Measurements from ENCODE around the gene HIPK4. TPM values are rescaled to one million over a fixed set of nuclear protein-coding genes. Genes with fewer than 3 reads are reported as not detected.
"Not testable (repeated sequence)": the region's sequence is repeated elsewhere in the genome, so short reads cannot be mapped to it uniquely, and the experiment has no call there.

The HIPK4 gene, protein sequence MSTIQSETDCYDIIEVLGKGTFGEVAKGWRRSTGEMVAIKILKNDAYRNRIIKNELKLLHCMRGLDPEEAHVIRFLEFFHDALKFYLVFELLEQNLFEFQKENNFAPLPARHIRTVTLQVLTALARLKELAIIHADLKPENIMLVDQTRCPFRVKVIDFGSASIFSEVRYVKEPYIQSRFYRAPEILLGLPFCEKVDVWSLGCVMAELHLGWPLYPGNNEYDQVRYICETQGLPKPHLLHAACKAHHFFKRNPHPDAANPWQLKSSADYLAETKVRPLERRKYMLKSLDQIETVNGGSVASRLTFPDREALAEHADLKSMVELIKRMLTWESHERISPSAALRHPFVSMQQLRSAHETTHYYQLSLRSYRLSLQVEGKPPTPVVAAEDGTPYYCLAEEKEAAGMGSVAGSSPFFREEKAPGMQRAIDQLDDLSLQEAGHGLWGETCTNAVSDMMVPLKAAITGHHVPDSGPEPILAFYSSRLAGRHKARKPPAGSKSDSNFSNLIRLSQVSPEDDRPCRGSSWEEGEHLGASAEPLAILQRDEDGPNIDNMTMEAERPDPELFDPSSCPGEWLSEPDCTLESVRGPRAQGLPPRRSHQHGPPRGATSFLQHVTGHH
- not detected for total RNA-seq

DNA sequence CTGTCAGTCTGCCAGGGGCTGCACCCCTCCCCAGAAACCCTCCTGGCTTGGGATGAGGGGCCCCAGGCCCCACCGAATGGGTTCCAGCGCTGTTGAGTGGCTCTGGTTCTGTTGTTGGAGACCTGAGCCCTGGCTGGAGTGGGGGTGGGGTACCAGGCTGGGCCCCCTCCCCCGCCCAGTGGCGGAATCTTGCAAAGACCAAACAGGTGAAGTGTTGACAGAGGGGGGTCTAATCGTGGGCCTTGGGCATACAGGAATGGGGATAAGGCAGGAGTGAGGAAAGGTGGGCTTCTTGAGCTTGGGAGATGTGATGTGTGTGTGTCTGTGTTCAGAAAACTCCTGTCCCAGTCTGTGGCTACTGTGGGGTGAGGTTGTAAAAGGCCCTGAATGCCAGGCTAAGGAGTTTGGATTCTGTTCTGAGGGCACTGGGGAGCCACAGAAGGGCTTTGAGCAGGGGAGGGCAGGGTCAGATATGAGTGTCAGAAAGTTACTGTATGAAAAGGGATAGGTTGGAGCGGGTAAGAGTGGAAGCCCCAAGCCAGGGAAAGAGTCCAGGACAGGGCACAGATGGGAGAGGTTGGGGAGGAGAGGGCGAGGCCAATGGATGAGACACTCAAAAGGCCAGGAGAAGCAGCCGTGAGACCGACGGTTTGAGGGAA is at the start of gene HIPK4:
HIPK4 (minus strand) TSS at position 98 of the 659 bp plus-strand sequence. CDS start 279 bp downstream, outside the sequence.
- DNase-seq (ENCODE audit: low spot score): no peak
- ATAC-seq: no peak

DNA sequence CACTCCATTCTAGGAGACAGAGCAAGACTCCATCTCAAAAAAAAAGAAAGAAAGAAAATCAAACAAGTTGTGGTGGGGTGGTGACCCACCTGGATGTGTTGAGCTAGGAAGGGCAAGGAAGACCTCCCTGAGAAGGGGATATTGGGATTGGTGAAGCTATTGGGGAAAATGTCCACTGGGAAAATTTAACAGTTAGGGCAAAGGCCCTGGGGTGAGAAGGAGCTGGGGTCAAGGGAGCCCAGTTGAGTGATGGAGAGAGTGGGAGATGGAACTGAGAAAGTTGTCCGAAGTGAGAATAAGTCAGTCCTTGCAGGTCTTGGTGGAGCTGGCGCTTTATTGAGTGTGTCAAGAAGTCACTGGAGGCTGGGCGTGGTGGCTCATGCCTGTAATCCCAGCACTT is 48.3 kb upstream of the HIPK4 start:
- DNase-seq (ENCODE audit: low spot score) (no peak), ATAC-seq (no peak)

DNA sequence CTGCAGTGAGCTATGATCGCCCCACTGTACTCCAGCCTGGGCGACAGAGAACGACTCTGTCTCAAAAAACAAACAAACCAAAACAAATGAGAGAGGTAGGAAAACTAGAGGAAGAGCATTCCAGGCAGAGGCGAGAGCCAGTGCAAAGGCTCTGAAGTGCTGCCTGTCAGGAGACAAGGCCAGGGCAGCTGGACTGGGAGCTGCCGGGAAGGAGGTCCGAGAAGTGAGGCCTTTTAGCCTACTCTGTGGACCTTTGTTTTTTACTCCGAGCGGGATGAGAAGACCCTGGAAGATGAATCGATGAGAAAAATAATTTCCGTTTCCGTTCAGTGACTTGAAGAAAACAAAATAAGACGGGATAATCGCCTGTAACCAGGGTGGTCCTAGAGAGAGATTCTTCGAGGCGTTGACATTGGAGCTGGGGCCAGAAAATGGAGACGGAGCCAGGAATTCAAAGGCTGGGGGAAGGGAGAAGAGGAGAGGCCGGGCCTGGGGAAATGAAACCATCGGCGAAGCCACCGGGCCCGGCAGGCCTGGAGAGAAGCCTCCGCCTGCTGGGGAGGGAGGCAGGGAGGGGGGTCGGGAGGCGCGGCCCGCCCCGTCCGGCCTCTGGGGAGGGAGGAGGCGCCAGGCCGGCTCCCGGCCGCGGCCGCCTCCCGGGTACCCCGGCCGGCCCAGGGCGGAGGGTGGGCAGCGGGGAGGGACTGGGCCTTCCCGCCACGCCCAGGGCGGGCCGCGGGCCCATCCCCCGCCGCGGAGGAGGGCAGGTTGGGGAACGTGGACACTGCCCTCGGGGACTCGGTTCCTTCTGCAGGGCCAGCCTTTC is 43.6 kb upstream of the HIPK4 start:
- peak; percentile 97 for ATAC-seq
- DNase-seq (ENCODE audit: low spot score): peak; percentile 94

DNA sequence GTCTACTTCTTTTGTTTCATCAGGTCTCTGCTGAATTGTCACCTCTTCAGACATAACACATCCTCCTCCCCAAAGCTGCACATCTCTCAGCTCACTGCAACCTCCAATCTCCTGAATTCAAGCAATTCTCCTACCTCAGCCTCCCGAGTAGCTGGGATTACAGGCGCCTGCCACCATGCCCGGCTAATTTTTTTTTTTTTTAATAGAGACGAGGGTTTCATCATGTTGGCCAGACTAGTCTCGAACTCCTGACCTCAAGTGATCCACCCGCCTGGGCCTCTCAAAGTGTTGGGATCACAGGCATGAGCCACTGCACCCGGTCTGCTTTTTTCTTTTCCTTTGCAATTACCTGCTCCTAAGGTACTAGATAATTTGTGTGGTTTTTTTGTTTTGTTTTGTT is 42.8 kb upstream of the HIPK4 start:
- not testable (repeated sequence) for DNase-seq (ENCODE audit: low spot score); ATAC-seq

DNA sequence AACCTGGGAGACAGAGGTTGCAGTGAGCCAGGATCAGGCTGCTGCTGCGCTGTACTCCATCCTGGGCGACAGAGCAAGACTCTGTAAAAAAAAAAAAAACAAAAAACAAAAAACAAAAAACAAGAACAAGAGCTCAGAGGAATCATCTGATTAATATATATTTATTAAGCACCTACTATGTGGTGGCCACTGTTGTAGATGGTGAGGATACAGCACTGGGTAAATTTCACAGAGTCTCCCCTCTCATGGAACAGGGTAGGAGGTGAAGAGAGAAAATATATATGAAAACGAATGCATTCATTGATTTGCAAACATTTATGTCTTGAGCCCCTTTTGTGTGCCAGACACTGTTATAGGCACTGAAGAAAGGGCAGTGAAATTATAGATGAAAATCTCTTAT is 41.7 kb upstream of the HIPK4 start:
- ATAC-seq (no peak), DNase-seq (ENCODE audit: low spot score) (no peak)

DNA sequence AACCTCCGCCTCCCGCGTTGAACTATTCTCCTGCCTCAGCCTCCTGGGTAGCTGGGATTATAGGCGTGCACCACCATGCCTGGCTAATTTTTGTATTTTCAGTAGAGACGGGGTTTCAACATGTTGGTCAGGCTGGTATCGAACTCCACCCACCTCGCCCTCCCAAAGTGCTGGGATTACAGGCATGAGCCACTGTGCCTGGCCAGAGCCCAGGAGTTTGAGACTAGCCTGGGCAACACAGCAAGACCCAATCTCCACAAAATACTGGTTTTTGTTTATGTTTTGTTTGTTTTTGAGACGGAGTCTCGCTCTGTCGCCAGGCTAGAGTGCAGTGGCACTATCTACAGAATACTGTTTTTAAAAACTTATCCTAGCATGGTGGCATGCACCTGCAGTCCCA is 40.3 kb upstream of the HIPK4 start:
- ATAC-seq; DNase-seq (ENCODE audit: low spot score): not testable (repeated sequence)

DNA sequence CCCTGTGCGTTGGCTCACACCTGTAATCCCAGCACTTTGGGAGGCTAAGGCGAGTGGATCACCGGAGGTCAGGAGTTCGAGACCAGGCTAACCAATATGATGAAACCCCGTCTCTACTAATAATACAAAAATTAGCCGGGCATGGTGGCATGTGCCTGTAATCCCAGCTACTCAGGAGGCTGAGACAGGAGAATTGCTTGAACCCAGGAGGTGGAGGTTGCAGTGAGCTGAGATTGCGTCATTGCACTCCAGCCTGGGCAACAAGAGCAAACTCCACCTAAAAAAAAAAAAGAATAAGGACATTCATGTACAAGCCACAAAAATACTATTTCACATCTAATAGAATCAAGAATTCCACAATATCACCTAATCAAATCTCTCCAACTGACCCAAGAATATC is 38.2 kb upstream of the HIPK4 start:
- DNase-seq (ENCODE audit: low spot score); ATAC-seq: not testable (repeated sequence)

DNA sequence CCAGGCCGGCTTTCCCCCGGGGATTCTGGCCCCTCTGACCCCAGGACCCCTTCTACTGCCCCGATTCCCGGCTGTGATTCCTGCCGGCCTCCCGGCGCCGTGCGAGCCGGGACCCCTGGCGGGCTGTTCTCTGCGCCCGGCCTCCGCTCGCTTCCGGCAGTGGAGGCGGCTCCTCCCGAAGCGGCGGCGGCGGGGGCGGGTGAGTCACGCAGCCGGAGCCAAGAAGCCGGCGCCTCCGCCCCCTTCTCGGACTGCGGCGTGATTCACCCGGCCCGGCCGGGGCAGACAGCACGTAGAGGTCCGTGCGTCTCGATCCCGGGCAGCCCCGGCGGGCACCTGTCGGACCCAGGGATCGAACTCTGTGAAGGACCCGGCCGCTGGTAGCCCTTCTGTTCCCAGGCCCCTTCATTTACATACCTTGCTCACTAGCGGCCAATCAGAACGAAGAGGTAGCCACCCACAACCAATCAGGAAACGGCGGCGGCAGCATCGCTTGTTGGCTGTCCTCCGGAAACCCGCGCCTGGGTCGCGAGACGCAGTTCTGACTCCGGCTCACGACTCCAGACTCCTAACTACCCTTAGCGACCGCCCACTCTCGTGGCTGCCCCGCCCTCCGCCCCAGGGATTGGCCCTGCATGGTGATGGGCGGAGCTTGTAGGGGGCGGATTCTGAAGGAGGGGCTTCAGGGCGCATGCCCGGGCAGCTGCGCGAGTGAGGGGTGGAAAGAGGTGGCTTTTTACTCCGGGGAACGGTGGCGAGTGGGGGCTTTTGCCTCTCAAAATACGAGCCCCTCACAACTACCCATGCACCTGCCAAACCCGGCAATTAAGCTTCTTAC is 35.7 kb upstream of the HIPK4 start, which contains the start of gene SERTAD1:
SERTAD1 (minus strand) TSS at position 543 of the 838 bp plus-strand sequence. CDS start 2,446 bp downstream, outside the sequence.
- peak; percentile 100 for DNase-seq (ENCODE audit: low spot score)
- ATAC-seq: peak; percentile 85

DNA sequence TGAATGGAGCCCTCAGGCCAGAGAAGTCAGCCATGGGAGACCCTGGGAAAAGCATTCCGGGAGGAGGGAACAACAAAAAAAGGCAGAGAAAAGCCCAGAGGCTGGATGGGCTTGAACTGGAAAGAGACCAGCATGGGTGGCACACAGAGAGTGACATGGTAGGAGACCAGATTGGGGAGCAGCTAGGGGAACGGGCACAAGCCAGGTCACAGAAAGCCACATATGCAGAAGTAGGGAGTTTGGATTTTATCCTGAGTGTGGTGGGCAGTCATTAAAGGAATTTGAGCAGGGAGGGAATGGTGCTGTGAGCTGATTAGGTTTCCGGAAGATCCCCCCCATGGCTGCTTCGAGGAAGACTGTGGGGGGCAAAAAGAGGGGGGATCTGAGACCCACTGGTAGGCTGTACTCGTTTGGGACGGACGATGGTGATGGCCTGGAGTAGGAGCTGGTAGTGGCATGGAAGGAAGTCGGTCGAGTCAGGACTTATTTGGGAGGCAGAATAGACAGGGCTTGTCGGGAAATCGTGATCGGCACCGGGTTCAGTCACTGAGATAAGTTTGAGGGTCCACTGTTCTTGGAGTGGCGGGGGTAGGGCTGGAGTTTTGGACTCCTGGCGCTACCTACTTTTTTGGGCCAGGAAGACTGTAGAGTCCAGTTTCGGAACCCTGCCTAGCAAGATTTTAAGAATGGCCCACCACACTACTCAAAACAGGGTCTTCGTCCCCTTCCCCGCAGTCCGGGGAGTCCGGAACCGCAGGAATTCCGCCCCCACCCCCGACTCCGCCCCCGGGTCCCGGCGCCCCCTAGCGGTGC is 34.9 kb upstream of the HIPK4 start:
- ATAC-seq: peak; percentile 48
- DNase-seq (ENCODE audit: low spot score): no peak

DNA sequence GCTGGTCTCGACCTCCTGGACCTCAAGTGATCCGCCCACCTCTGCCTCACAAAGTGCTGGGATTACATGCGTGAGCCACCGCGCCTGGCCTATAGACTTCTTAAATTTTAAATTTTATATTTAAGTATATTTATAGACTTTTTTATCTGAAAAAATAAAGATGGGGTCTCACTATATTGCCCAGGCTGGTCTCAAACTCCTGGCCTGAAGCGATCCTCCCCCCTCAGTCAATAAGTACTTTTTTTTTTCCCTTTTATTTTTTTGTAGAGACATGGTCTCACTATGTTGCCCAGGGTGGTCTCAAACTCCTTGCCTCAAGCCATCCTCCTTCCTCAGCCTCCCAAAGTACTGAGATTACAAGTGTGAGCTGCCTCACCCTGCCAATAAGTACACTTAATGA is 34.0 kb upstream of the HIPK4 start:
- no peak for DNase-seq (ENCODE audit: low spot score)
- ATAC-seq: no peak

DNA sequence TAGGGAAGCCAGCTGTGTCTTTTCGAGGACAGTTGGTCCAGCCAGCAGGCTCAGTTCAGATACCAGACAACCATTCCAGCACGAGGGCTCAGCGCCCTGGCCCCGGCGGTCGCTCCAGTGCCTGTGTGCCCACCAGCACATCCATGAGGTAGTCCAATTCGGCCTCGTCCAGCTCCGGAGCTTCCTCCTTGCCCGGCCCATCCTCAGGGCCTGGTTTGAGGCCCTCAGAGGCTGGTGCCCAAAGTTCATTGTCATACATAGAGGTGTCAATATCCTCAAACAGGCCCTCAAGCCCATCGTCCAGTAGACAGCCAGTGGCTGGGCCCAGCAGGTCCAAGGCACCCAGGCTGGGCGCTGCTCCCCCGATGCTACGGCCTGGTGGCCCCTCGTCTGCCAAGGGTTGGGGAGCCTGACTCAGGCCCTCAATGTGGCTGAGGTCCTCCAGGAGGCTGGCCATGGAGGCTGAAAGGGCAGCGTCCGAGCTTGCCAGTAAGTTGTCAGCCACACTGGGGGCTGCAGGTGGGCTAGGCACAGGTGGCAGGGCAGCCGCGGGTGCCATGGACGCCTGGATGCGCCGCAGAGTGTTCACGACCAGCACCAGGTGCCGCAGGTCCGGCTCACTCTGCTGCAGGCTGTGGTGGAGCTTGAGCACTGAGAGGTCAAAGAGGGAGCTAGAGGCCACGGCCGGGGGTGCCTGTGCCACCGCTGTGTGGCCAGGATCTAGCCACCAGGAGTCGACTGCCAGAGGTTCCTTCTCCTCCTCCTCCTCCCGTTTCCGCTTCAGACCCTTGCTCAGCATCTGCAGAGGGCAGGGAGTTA is 33.0 kb upstream of the HIPK4 start:
- ATAC-seq: no peak

DNA sequence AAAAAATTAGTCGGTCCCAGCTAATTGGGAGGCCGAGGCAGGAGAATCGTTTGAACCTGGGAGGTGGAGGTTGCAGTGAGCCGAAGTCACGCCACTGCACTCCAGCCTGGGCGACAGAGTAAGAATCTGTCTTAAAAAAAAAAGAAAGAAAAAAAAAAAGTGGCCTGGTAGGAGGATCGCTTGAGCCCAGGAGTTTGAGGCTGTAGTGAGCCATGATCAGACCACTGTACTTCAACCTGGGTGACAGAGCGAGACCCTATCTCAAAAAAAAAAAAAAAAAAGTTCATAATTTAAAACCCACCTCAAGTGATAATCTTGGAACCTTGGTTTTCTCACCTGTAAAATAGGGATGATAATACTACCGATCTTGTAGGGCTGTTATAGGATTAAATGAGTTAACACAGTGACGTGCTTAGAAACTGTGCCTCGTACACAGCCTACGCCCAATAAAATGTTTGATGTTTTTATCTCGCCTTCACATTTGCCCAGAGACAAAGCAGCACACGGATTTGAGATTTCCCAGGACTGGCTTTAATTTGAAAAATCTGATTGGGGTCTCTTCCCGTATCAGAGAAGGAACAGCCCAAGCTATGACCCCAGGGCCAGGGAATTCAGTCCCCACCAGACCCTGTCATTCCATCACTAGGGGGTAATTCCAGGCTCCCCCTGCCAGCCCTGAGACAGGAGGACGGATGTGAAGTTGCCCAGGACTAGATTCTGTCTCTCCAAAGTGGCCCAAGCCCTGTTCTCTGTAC is 32.2 kb upstream of the HIPK4 start:
- DNase-seq (ENCODE audit: low spot score) (no peak), ATAC-seq (no peak)

More for the DNA sequence above, 33.0 kb upstream of the HIPK4 start:
- no peak for DNase-seq (ENCODE audit: low spot score)

DNA sequence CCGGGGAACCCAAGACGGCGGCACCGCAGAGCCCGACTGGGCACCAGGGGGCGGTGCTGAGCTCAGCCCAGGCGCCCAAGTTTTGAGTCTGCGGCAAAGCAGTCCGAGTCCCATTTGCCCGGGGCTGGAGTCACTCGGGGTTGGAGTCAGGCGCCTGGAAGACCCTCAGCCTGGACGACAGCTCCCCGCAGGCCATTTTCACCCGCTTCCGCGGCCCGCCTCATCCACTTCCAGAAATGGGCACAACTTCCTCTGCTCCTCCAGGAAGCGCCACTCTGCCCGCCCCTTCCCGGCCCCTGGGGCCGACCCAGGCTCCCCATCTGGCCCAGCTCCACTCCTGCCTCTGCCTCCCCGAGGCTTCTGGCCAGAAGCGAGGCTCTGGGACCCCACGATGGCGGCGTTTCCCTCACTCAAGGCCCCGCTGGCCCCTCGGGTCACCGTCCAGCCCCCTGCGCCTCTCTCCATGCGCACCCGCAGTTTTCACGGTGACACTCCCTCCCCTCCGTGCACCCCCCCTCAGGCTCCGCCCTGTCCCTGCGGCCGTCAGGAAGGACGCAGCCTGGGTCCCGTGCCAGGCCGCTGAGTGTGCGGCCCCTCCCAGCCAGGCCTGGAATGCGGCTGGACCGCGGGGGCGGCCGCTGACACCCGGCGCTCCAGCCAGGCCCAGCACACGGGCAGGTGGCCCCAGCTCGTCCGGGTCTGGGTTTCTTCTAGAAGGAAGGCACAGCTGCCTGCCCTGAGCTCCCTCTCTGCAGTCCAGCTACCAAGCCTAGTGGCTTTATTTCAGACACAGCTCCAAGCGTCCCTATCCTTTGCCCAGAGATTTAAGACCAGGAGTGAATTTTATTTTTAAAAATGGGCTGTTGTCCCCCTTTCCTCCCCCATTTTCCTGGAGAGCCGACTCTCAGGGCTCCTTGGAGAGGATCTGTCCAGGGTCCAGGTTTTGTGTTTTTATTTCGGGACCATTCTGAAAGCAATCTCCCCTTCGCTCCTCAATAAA is 31.1 kb upstream of the HIPK4 start:
- DNase-seq (ENCODE audit: low spot score) (peak; percentile 95), ATAC-seq (peak; percentile 81)

DNA sequence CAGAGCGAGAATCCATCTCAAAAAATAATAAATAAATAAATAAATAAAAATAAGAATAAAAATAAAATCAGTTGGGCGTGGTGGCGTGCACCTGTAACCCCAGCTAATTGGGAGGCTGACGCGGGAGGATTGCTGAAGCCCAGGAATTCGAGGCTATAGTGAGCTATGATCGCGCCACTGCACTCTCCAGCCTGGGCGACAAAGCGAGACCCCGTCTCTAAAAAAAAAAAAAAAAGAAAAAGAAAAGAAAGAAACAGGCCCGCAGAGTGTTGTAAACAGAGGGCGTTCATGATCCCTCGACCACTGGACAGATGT is 30.4 kb upstream of the HIPK4 start:
- ATAC-seq (no peak), DNase-seq (ENCODE audit: low spot score) (no peak)

DNA sequence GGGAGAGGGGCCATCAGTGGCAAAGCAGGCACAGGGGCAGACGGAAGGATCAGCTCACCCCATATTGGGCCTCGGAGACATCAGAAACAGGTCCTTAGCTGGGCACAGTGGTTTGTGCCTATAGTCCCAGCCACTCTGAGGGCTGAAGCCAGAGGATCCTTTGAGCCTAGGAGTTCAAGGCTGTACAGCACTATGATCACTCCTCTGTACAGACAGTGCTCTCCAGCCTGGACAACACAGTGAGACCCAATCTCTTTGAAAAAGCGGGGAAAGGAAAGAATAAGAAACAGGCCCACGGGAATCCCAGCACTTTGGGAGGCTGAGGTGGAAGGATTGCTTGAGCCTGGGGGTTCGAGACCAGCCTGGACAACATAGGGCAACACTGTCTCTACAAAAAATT is 29.8 kb upstream of the HIPK4 start:
- no peak for DNase-seq (ENCODE audit: low spot score)

DNA sequence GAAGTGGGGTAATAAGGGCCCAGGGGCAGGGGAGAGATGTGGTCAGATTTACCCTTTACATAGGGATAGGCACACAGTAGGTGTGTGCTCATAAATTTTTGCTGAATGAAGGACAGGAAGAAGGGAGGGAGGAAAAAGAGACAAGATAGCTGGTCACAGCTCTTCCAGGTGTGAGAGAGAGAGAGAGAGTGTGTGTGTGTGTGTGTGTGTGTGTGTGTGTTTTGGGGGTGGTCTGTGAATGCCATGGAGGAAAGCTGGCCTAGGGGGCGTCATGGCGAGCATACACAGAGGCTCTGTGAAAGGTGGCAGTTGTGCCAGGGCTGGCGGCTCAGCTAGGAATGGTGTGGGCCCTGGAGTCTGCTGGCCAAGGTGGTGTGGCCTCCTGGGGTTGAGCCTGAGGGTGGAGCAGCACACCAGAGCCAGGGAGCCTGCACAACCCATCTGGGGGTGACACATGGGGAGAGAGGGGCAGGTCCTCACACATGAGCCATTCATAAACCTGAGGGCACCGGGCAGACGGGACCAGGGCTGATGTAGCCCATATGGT is 29.2 kb upstream of the HIPK4 start:
- no peak for ATAC-seq

More for the DNA sequence above, 29.8 kb upstream of the HIPK4 start:
- no peak for ATAC-seq

More for the DNA sequence above, 29.2 kb upstream of the HIPK4 start:
- DNase-seq (ENCODE audit: low spot score): no peak
